ENCODE data around the gene COL6A2. TPM values are rescaled to one million over a fixed set of nuclear protein-coding genes. Genes with fewer than 3 reads are reported as not detected.
A peak's percentile ranks its signal among the peaks of the same experiment; 100 is the strongest.

The COL6A2 gene
- total RNA-seq, 1 experiment from 2014 or later = 111 TPM

- no peaks in the 10 kb centered on the region for H3K9me3 Mint-ChIP-seq
- H3K36me3 Mint-ChIP-seq = no peaks in the 10 kb centered on the region
- no peak for DNase-seq (ENCODE audit: low spot score)
- H3K27ac Mint-ChIP-seq = peak overlapping the region; percentile 11; the same call in 1 of the 2 replicates
- no peaks in the 10 kb centered on the region for H3K27me3 Mint-ChIP-seq (ENCODE audit: low read depth)
- ATAC-seq = no peak
- peaks cover 5% of the 10 kb centered on the region; the same call in 1 of the 2 replicates for H3K4me1 Mint-ChIP-seq
- ChIA-PET POLR2A (no interaction called here), CTCF (interaction anchor here (1.4 kb wide), 1 partner anchor 17 kb away, joined by 6 read pairs; no protein-coding TSS in a partner anchor)
- no peak for TF ChIP-seq ESRRA (CRISPR knock-in tag; IDR thresholded peaks at IDR 0.05; ENCODE audit: borderline replicate concordance)
- H3K4me3 Mint-ChIP-seq = no peak overlapping the region
These were observed 38.0 kb downstream of the COL6A2 start for GRCh38 chr21:46135782-46136395.

- ChIA-PET CTCF (interaction anchor here (1.4 kb wide), 1 partner anchor 16 kb away, joined by 6 read pairs; no protein-coding TSS in a partner anchor), POLR2A (no interaction called here)
- Mint-ChIP-seq H3K36me3 (peaks cover 2% of the 10 kb centered on the region; the same call in 1 of the 2 replicates), H3K4me3 (no peak overlapping the region), H3K27ac (no peak overlapping the region), H3K9me3 (no peaks in the 10 kb centered on the region), H3K27me3 (ENCODE audit: low read depth) (no peaks in the 10 kb centered on the region), H3K4me1 (peaks cover 5% of the 10 kb centered on the region; the same call in 1 of the 2 replicates)
- DNase-seq (ENCODE audit: low spot score) = no peak
- TF ChIP-seq AR (CRISPR knock-in tag; IDR thresholded peaks at IDR 0.05) (no peak), ZMAT4 (CRISPR knock-in tag; IDR thresholded peaks at IDR 0.05) (no peak), ZNF219 (CRISPR knock-in tag; IDR thresholded peaks at IDR 0.05; ENCODE audit: borderline replicate concordance) (no peak), JUN (CRISPR knock-in tag; IDR thresholded peaks at IDR 0.05) (no peak), ZNF396 (CRISPR knock-in tag; IDR thresholded peaks at IDR 0.05; ENCODE audit: borderline replicate concordance) (no peak), PRRX2 (CRISPR knock-in tag; IDR thresholded peaks at IDR 0.05) (no peak), USF2 (CRISPR knock-in tag; IDR thresholded peaks at IDR 0.05) (no peak), ZNF121 (CRISPR knock-in tag; IDR thresholded peaks at IDR 0.05) (no peak), IRF2 (CRISPR knock-in tag; IDR thresholded peaks at IDR 0.05; ENCODE audit: borderline replicate concordance, low read depth) (no peak), ERG (CRISPR knock-in tag; IDR thresholded peaks at IDR 0.05) (no peak), ZNF671 (CRISPR knock-in tag; IDR thresholded peaks at IDR 0.05) (no peak), ETV6 (CRISPR knock-in tag; IDR thresholded peaks at IDR 0.05) (no peak), ZNF532 (CRISPR knock-in tag; IDR thresholded peaks at IDR 0.05; ENCODE audit: borderline replicate concordance) (no peak), ESRRA (CRISPR knock-in tag; IDR thresholded peaks at IDR 0.05; ENCODE audit: borderline replicate concordance) (no peak)
- ATAC-seq = no peak
These were observed 38.9 kb downstream of the COL6A2 start for GRCh38 chr21:46136739-46137349.
